HEK293 (cell line): Measurements from ENCODE around the gene KIAA1210.

Source experiments
- ZNF121 ChIP-seq: fragments of 450-650 bp; formaldehyde crosslinking; IDR thresholded peaks from 2 replicates; pipeline ENCODE4 v1.5.1; 2016; ENCODE audit warnings: missing biosample characterization, missing genetic modification characterization
- ZNF660 ChIP-seq: fragments of 450-650 bp; IDR thresholded peaks from 2 replicates; pipeline ENCODE4 v1.5.1; 2018; ENCODE audit warnings: missing biosample characterization, mild to moderate bottlenecking, missing genetic modification characterization
- TF ChIP-seq, protein P1 (sequence below): fragments of 450-650 bp; formaldehyde crosslinking; IDR thresholded peaks from 2 replicates; pipeline ENCODE4 v1.5.1; 2016; ENCODE audit warnings: missing biosample characterization, missing genetic modification characterization

DNA sequence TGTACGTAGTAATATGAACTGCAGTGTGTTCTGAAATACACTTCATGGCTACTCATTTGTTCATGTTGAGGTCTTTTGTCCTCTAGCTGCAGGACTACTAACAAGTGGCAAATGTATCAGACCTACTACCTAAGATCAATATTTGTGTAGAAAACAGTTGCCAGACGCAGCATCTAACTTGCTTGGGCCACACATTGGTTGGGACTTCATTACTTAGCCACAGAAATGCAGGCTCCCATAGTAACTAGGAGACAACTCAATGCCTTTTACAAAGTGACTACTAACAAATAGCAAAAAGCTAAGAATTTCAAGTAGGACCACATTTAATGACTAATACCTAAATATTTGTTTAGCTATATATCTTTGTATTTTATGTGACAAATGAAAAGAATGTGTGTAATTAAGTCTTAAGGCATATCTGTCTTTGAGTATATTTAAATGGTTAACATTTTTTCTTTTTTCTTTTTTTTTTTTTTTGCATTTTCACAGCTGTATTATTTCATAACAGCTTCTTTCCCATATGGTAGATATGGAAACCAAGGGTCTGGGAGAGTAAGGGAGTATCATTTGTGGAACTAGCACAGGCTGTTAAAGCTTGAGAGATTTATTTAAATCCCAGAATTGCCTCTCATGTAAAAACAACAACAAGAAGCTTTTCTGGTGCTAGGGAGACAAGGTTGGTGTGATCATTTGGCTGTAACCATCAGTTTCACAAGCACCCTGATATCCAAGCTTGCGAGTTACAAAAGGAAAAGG is 52.2 kb downstream of the KIAA1210 start:
- TF ChIP-seq, protein P1, sequence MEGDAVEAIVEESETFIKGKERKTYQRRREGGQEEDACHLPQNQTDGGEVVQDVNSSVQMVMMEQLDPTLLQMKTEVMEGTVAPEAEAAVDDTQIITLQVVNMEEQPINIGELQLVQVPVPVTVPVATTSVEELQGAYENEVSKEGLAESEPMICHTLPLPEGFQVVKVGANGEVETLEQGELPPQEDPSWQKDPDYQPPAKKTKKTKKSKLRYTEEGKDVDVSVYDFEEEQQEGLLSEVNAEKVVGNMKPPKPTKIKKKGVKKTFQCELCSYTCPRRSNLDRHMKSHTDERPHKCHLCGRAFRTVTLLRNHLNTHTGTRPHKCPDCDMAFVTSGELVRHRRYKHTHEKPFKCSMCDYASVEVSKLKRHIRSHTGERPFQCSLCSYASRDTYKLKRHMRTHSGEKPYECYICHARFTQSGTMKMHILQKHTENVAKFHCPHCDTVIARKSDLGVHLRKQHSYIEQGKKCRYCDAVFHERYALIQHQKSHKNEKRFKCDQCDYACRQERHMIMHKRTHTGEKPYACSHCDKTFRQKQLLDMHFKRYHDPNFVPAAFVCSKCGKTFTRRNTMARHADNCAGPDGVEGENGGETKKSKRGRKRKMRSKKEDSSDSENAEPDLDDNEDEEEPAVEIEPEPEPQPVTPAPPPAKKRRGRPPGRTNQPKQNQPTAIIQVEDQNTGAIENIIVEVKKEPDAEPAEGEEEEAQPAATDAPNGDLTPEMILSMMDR: no peak
- TF ChIP-seq ZNF121 (tag by site-specific recombination) (no peak), ZNF660 (tag by site-specific recombination) (no peak)
